ENCODE measurements around the gene MINDY3. TPM values are rescaled to one million over a fixed set of nuclear protein-coding genes. Genes with fewer than 3 reads are reported as not detected.

MINDY3 gene
- total and polyA plus RNA-seq, 2 donors (not counting 1 experiment from before 2014, with no cell fraction given), result 11.6 to 29.3 TPM

GRCh38 chr10:15738270-15738925, 121.9 kb downstream of the MINDY3 start:
- Mint-ChIP-seq H3K9me3 (ENCODE audit: insufficient read depth) (no peaks in the 10 kb centered on the region), H3K4me3 (no peak overlapping the region), H3K4me1 (no peaks in the 10 kb centered on the region), H3K27me3 (peaks cover 11% of the 10 kb centered on the region), H3K27ac (no peak overlapping the region)
- Histone ChIP-seq H3K9ac (ENCODE audit: low read length) (no peak overlapping the region), H3K36me3 (replicated peaks in 1 of 2; ENCODE audit: control extremely low read depth in 1 of 2, control insufficient read depth in 1 of 2, extremely low read depth in 1 of 2, insufficient read depth in 2 of 2, low read length in 1 of 2) (no peaks in the 10 kb centered on the region), H3K9me3 (ENCODE audit: control extremely low read depth in 1 of 3, control insufficient read depth in 2 of 3, insufficient read depth in 1 of 3, low read length in 2 of 3) (no peaks in the 10 kb centered on the region), H3K79me2 (ENCODE audit: control insufficient read depth, insufficient read depth, low read length) (no peaks in the 10 kb centered on the region), H3K27ac (ENCODE audit: low read length in 2 of 2) (no peak overlapping the region), H4K20me1 (ENCODE audit: control insufficient read depth, insufficient read depth, low read length, poor library complexity, severe bottlenecking) (no peaks in the 10 kb centered on the region), H3K27me3 (replicated peaks in 1 of 4; ENCODE audit: control extremely low read depth in 1 of 4, control insufficient read depth in 3 of 4, insufficient read depth in 4 of 4, low read length in 3 of 4) (peaks cover 0 to 4% (median 0%) of the 10 kb centered on the region in 4 experiments), H2AFZ (ENCODE audit: insufficient read depth, low read depth, low read length, poor library complexity, severe bottlenecking) (no peak overlapping the region), H3K4me3 (ENCODE audit: control extremely low read depth in 1 of 5, extremely low read depth in 1 of 5, insufficient read depth in 1 of 5, low read depth in 2 of 5, low read length in 4 of 5) (no peak overlapping the region), H3K4me2 (replicated peaks; ENCODE audit: low read depth, low read length, poor library complexity, severe bottlenecking) (no peak overlapping the region), H3K4me1 (ENCODE audit: control insufficient read depth in 2 of 2, insufficient read depth in 2 of 2, low read length in 2 of 2) (no peaks in the 10 kb centered on the region)
- WGBS (ENCODE audit: insufficient coverage), result 97% methylated on average over 5 of the region's 10 CpGs
- DNase-seq (no peak), ATAC-seq (ENCODE audit: low read depth) (no peak)
- intact Hi-C loops (cut with micrococcal nuclease), result no loop called here
- ChIA-PET CTCF (no interaction called here), POLR2A (no interaction called here)
- no peak for TF ChIP-seq EZH2 (IDR thresholded peaks at IDR 0.05; ENCODE audit: borderline replicate concordance, insufficient read depth, low read depth, low read length, poor library complexity, severe bottlenecking)
- no peak for TF ChIP-seq CTCF (IDR thresholded peaks at IDR 0.05)

- peaks cover 11% of the 10 kb centered on the region for H3K27me3 Mint-ChIP-seq
- intact Hi-C loops (cut with micrococcal nuclease), result no loop called here
- no peaks in the 10 kb centered on the region for H3K9me3 Mint-ChIP-seq (ENCODE audit: insufficient read depth)
- H3K9me3 ChIP-seq (ENCODE audit: control extremely low read depth in 1 of 3, control insufficient read depth in 2 of 3, insufficient read depth in 1 of 3, low read length in 2 of 3), result no peaks in the 10 kb centered on the region
- no peaks in the 10 kb centered on the region for H3K79me2 ChIP-seq (ENCODE audit: control insufficient read depth, insufficient read depth, low read length)
- no peak overlapping the region for H2AFZ ChIP-seq (ENCODE audit: insufficient read depth, low read depth, low read length, poor library complexity, severe bottlenecking)
- no peaks in the 10 kb centered on the region for H3K4me1 ChIP-seq (ENCODE audit: control insufficient read depth in 2 of 2, insufficient read depth in 2 of 2, low read length in 2 of 2)
- no peak overlapping the region for H3K4me2 ChIP-seq (replicated peaks; ENCODE audit: low read depth, low read length, poor library complexity, severe bottlenecking)
- no peak overlapping the region for H3K4me3 ChIP-seq (ENCODE audit: control extremely low read depth in 1 of 5, extremely low read depth in 1 of 5, insufficient read depth in 1 of 5, low read depth in 2 of 5, low read length in 4 of 5)
- WGBS (ENCODE audit: insufficient coverage), result no CpG with 5 or more reads among the region's 5 CpGs
- ChIA-PET CTCF (no interaction called here), POLR2A (no interaction called here)
- no peak overlapping the region for H3K4me3 Mint-ChIP-seq
- H3K4me1 Mint-ChIP-seq, result no peaks in the 10 kb centered on the region
- H3K36me3 ChIP-seq (replicated peaks in 1 of 2; ENCODE audit: control extremely low read depth in 1 of 2, control insufficient read depth in 1 of 2, extremely low read depth in 1 of 2, insufficient read depth in 2 of 2, low read length in 1 of 2), result no peaks in the 10 kb centered on the region
- H4K20me1 ChIP-seq (ENCODE audit: control insufficient read depth, insufficient read depth, low read length, poor library complexity, severe bottlenecking), result no peaks in the 10 kb centered on the region
- no peak overlapping the region for H3K27ac Mint-ChIP-seq
- H3K27me3 ChIP-seq (replicated peaks in 1 of 4; ENCODE audit: control extremely low read depth in 1 of 4, control insufficient read depth in 3 of 4, insufficient read depth in 4 of 4, low read length in 3 of 4), result peaks cover 0 to 4% (median 0%) of the 10 kb centered on the region in 4 experiments
- TF ChIP-seq EZH2 (IDR thresholded peaks at IDR 0.05; ENCODE audit: borderline replicate concordance, insufficient read depth, low read depth, low read length, poor library complexity, severe bottlenecking) (no peak), CTCF (IDR thresholded peaks at IDR 0.05) (no peak)
- H3K9ac ChIP-seq (ENCODE audit: low read length), result no peak overlapping the region
- H3K27ac ChIP-seq (ENCODE audit: low read length in 2 of 2), result no peak overlapping the region
- ATAC-seq (ENCODE audit: low read depth), result no peak
- DNase-seq, result no peak
These were observed 122.7 kb downstream of the MINDY3 start for GRCh38 chr10:15737656-15738055.
